Measurements from ENCODE around the gene C5orf52. TPM values are rescaled to one million over a fixed set of nuclear protein-coding genes. Genes with fewer than 3 reads are reported as not detected.
"Not testable (repeated sequence)": the region's sequence is repeated elsewhere in the genome, so short reads cannot be mapped to it uniquely, and the experiment has no call there.

C5orf52 gene
- total and polyA plus RNA-seq, 8 donors: not detected

DNA sequence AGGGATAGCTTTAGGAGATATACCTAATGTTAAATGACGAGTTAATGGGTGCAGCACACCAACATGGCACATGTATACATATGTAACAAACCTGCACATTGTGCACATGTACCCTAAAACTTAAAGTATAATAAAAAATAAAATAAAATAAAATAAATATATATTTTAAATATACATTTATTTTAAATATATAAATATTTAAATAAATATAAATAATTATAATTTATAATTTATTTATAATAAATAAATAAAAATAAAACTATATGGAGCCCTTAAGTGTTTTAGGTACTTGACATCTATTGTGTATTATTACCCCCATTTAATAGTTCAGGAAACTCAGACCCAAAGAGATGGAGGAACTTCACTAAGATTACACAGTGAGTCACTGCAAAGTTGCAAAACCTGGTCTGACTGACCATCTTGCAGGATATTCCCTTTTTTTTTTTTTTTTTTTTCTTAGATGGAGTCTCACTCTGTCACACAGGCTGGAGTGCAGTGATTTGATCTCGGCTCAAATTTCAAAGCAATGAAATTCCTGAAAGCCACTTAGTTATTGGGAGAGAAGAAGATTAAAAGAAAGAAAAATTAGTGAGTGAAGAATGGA, 5.8 kb upstream of the C5orf52 start:
- Histone ChIP-seq H3K27ac (no peak overlapping the region), H3K36me3 (no peaks in the 10 kb centered on the region), H3K27me3 (peaks cover 0 to 21% of the 10 kb centered on the region in 2 donors), H3K4me1 (peaks cover 0 to 9% of the 10 kb centered on the region in 2 donors), H3K4me3 (no peak overlapping the region), H3K9me3 (peaks cover 0 to 6% of the 10 kb centered on the region in 2 donors)
- intact Hi-C loops (cut with DNase I): no loop called here
- TF ChIP-seq, protein P1, sequence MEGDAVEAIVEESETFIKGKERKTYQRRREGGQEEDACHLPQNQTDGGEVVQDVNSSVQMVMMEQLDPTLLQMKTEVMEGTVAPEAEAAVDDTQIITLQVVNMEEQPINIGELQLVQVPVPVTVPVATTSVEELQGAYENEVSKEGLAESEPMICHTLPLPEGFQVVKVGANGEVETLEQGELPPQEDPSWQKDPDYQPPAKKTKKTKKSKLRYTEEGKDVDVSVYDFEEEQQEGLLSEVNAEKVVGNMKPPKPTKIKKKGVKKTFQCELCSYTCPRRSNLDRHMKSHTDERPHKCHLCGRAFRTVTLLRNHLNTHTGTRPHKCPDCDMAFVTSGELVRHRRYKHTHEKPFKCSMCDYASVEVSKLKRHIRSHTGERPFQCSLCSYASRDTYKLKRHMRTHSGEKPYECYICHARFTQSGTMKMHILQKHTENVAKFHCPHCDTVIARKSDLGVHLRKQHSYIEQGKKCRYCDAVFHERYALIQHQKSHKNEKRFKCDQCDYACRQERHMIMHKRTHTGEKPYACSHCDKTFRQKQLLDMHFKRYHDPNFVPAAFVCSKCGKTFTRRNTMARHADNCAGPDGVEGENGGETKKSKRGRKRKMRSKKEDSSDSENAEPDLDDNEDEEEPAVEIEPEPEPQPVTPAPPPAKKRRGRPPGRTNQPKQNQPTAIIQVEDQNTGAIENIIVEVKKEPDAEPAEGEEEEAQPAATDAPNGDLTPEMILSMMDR (IDR thresholded peaks at IDR 0.05): no peak
- DNase-seq (no peak), ATAC-seq (peak; percentile 40)

DNA sequence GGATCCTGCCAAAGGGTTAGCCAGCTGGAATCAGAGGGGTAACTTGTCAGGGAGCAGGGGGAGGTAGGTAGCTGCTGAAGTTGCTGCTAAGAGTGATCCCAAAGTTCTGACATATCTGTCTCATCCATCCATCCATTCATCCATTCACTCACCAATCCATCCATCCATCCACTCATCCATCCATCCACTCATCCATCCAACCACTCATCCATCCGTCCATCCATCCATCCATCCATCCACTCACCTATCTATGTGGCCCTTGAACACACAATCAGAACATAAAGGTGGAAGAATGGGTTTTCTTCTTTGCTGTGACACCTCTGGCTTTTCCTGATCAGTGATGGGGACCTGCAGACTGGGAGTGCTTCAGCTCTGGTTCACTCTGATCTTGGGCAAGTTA, 3.0 kb upstream of the C5orf52 start:
- Histone ChIP-seq H3K9me3 (no peaks in the 10 kb centered on the region), H3K36me3 (no peaks in the 10 kb centered on the region), H3K27me3 (peaks cover 6 to 46% of the 10 kb centered on the region in 2 donors), H3K4me3 (no peak overlapping the region), H3K4me1 (peaks cover 0 to 21% of the 10 kb centered on the region in 2 donors), H3K27ac (no peak overlapping the region)
- DNase-seq: no peak
- intact Hi-C loops (cut with DNase I): no loop called here
- TF ChIP-seq, protein P1 (IDR thresholded peaks at IDR 0.05): no peak
- ATAC-seq: no peak

DNA sequence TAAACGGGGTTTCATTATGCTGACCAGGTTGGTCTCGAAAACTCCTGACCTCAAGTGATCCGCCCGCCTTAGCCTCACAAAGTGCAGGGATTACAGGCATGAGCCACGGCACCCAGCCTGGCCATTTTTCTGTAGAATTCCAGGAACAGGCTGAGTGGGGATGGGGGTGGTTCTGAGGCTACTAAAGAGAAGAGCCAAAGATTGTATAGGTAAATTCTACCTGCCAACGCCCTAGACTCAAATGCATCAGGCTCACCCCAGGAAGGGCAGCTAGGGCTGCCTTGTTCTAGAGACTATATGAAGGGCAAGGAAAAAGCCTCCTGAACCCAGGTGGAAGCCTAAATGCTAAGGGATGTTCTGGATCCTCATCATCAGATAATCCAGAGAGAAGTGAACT, 1.6 kb upstream of the C5orf52 start:
- ATAC-seq: no peak
- H3K9me3 ChIP-seq: no peaks in the 10 kb centered on the region
- no peak for DNase-seq
- intact Hi-C loops (cut with DNase I): no loop called here
- H3K27ac ChIP-seq: no peak overlapping the region
- H3K4me1 ChIP-seq: peaks cover 0 to 21% of the 10 kb centered on the region in 2 donors
- no peak overlapping the region for H3K4me3 ChIP-seq
- H3K36me3 ChIP-seq: no peaks in the 10 kb centered on the region
- peaks cover 6 to 46% of the 10 kb centered on the region in 2 donors for H3K27me3 ChIP-seq
- TF ChIP-seq, protein P1 (IDR thresholded peaks at IDR 0.05): no peak

DNA sequence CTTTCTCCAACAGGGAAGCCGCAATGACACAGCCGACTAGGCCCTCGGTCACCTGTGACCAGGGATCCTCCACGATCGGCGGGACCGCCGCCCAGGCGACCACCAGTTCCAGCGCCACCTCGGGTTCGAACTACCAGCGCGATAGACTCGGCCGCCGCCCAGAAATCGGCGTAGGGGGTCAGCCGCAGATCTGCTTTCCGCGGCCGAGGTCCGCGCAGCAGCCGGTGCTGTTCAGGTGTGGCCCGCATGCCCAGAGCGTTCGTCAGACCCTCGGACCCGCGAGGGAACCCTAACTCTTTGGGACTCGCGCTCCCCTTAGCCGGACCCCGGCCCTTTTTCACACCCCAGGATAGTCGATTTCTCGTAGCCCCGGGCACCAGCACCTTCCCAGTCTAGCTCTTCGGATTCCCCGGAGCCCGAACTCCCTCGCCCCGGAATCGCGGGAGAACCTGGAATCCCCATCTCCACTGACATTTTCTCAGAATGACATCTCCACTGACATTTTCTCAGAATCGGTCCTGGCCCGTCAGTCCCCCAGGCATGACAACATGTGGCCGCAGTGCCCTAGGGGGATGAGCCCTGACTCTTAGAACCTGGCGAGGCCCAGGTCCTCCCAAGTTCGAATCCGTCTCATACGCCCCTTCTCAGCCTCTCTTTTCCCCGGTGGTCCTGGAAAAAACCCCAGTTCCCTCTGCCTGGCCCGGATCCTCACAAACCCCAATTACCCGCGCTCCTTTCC, 428 bp downstream of the C5orf52 start:
- ATAC-seq: no peak
- Histone ChIP-seq H3K4me3 (peak overlapping the region; percentile 46), H3K36me3 (no peaks in the 10 kb centered on the region), H3K4me1 (peaks cover 0 to 16% of the 10 kb centered on the region in 2 donors), H3K27ac (no peak overlapping the region), H3K27me3 (peaks cover 6 to 46% of the 10 kb centered on the region in 2 donors), H3K9me3 (no peaks in the 10 kb centered on the region)
- TF ChIP-seq, protein P1 (IDR thresholded peaks at IDR 0.05): no peak
- intact Hi-C loops (cut with DNase I): no loop called here
- peak in 1 of 4 donors; percentile 70 for DNase-seq

DNA sequence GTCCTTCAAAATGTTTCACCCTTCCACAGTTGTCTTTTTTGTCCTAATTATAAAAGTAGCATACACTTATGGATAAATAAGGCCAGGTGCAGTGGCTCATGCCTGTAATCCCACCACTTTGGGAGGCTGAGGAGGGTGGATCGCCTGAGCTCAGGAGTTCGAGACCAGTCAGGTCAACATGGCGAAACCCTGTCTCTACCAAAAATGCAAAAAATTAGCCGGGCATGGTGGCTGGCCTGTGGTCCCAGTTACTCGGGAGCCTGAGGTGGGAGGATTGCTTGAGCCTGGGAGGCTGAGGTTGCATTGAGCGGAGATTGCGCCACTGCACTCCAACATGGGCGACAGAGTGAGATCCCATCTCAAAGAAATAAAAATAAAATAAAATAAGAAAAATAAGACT, 1.6 kb downstream of the C5orf52 start:
- DNase-seq: no peak
- TF ChIP-seq, protein P1 (IDR thresholded peaks at IDR 0.05): no peak
- H3K4me3 ChIP-seq: no peak overlapping the region
- no peak overlapping the region for H3K27ac ChIP-seq
- intact Hi-C loops (cut with DNase I): no loop called here
- no peaks in the 10 kb centered on the region for H3K36me3 ChIP-seq
- peaks cover 6 to 46% of the 10 kb centered on the region in 2 donors for H3K27me3 ChIP-seq
- ATAC-seq: no peak
- H3K9me3 ChIP-seq: no peaks in the 10 kb centered on the region
- peaks cover 0 to 16% of the 10 kb centered on the region in 2 donors for H3K4me1 ChIP-seq

DNA sequence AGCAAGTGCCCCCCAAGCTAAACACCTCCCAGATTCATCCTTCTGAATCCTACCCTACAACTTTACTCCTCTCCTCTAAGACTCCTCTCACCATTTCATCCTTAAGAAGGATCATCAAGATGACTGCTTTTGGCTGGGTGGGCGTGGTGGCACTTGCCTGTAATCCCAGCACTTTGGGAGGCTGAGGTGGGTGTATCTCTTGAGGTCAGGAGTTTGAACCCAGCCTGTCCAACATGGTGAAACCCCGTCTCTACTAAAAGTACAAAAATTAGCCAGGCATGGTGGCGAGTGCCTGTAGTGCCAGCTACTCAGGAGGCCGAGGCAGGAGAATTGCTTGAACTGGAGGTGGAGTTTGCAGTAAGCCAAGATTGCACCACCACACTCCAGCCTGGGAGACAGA, 3.0 kb downstream of the C5orf52 start:
- H3K27ac ChIP-seq; H3K9me3 ChIP-seq; DNase-seq; intact Hi-C loops (cut with DNase I); ATAC-seq; H3K4me3 ChIP-seq; H3K36me3 ChIP-seq: not testable (repeated sequence)
- Histone ChIP-seq H3K27me3 (peaks cover 6 to 38% of the 10 kb centered on the region in 2 donors), H3K4me1 (peaks cover 0 to 16% of the 10 kb centered on the region in 2 donors)

Data from left lung (tissue), 10 donors.